OCI-M1 (cell line): Measurements from ENCODE around the gene GDPGP1.
"Not testable (repeated sequence)": the region's sequence is repeated elsewhere in the genome, so short reads cannot be mapped to it uniquely, and the experiment has no call there.

Source experiments
- DNase-seq: peaks from one replicate; lab custom pipeline; 2025; lab: John Stamatoyannopoulos, UW

The GDPGP1 gene

GRCh38 chr15:90225504-90226234 lies 8.3 kb upstream of the GDPGP1 start:
- DNase-seq = no peak

GRCh38 chr15:90227336-90227735 lies 6.7 kb upstream of the GDPGP1 start:
- no peak for DNase-seq

GRCh38 chr15:90227816-90228772 lies 5.9 kb upstream of the GDPGP1 start:
- DNase-seq = no peak

GRCh38 chr15:90228960-90229359 lies 5.0 kb upstream of the GDPGP1 start:
- DNase-seq = no peak

- DNase-seq = no peak
Observed at GRCh38 chr15:90230071-90230494, 3.9 kb upstream of the GDPGP1 start.

- DNase-seq = no peak
Observed at GRCh38 chr15:90230610-90231009, 3.4 kb upstream of the GDPGP1 start.

- no peak for DNase-seq
Observed at GRCh38 chr15:90231028-90232017, 2.7 kb upstream of the GDPGP1 start.

- no peak for DNase-seq
Observed at GRCh38 chr15:90232196-90232595, 1.8 kb upstream of the GDPGP1 start.

- DNase-seq = no peak
Observed at GRCh38 chr15:90232941-90233386, 1.0 kb upstream of the GDPGP1 start.

- DNase-seq = peak; percentile 98
Observed at GRCh38 chr15:90233387-90234095, 468 bp upstream of the GDPGP1 start, which contains the start of gene CIB1. Gene CIB1 (minus strand): TSS chr15:90233941. CDS start chr15:90233885, 56 bp downstream.

- DNase-seq = peak; percentile 37
Observed at GRCh38 chr15:90239371-90239770, 5.4 kb downstream of the GDPGP1 start.

GRCh38 chr15:90240856-90241255 lies 6.8 kb downstream of the GDPGP1 start:
- no peak for DNase-seq

GRCh38 chr15:90241343-90242192 lies 7.6 kb downstream of the GDPGP1 start:
- peak; percentile 79 for DNase-seq

- no peak for DNase-seq
Observed at GRCh38 chr15:90243943-90244639, 10.1 kb downstream of the GDPGP1 start.

- peak; percentile 39 for DNase-seq
Observed at GRCh38 chr15:90248789-90249202, 14.8 kb downstream of the GDPGP1 start.

GRCh38 chr15:90249203-90249863 lies 15.3 kb downstream of the GDPGP1 start, which contains the start of gene TTLL13:
Gene TTLL13 (plus strand): TSS chr15:90249556. CDS start chr15:90250631, 1,075 bp downstream.
- peak; percentile 94 for DNase-seq

GRCh38 chr15:90257776-90258175 lies 23.8 kb downstream of the GDPGP1 start:
- no peak for DNase-seq

GRCh38 chr15:90259524-90259923 lies 25.5 kb downstream of the GDPGP1 start:
- DNase-seq = no peak

- DNase-seq = not testable (repeated sequence)
Observed at GRCh38 chr15:90260731-90261130, 26.7 kb downstream of the GDPGP1 start.
